M059J (cell line): Measurements from ENCODE around the gene DHRS11. TPM values are rescaled to one million over a fixed set of nuclear protein-coding genes. Genes with fewer than 3 reads are reported as not detected.

Source experiments
- DNase-seq: peaks from one replicate; pipeline ENCODE4 v3.0.0-alpha.2; 2012; ENCODE audit warnings: low read depth
- total RNA-seq: library from RNA; depleted of rRNA; stranded (reverse); fragments of >200 nt; shearing (Covaris generic); gene quantifications from 2 replicates; pipeline ENCODE4 v1.2.3, GENCODE V29; 2014; rRNA removed

Gene DHRS11
- total RNA-seq, 1 experiment from 2014 or later, result 15.4 TPM

DNA sequence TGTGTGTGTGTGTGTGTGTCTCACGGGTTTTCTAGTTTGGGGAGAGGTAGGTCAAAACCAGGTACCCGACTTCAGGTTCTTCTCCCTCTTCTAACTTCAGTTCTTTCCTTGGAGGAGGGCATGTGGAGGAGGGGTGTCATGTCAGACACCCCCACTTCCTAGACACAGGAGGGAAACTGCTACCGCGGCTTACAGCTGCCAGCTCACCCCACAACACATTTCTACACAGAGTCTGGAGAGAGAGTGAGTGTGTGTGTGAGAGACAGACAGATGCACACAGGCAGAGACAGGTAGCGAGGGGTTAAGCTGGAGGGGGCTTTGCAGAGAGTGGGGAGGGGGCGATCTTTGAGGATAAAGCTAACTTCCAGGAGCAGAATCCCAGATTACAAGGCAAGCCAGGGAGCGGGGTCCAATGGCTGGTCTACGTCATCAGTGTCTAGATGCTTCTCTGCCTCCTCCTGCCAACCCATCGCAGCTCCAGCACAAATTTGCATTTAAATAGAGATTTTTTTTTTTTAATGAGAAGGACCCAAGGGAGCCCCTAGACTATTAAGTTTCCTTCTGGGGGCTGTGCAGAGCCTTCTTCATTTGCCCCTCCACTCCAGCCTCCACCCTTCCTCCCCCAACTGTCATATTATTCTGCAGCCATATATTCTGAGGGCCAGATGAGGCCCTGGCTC is 58.6 kb downstream of the DHRS11 start:
- DNase-seq, result no peak

Other genes starting within 250 kb of the DHRS11 start
- gene TBC1D3H, start 203.4 kb upstream of the DHRS11 start, total RNA-seq, result not detected in 2 replicates
- 57.2 and 59.0 TPM in 2 replicates for gene ZNHIT3, start 105.2 kb upstream of the DHRS11 start, total RNA-seq
- gene MYO19, start 57.0 kb upstream of the DHRS11 start, total RNA-seq, result 47.0 and 57.9 TPM in 2 replicates
- gene PIGW, start 56.9 kb upstream of the DHRS11 start, total RNA-seq, result 8.3 and 10.8 TPM in 2 replicates
- gene GGNBP2, start 47.0 kb upstream of the DHRS11 start, total RNA-seq, result 48.5 and 58.9 TPM in 2 replicates
- 5.5 and 8.0 TPM in 2 replicates for gene MRM1, start 9.7 kb downstream of the DHRS11 start, total RNA-seq